CD4-positive, alpha-beta memory T cell (primary cell): ENCODE measurements around the gene MGAT4A. TPM values are rescaled to one million over a fixed set of nuclear protein-coding genes. Genes with fewer than 3 reads are reported as not detected.

Experiments
- CTCF ChIA-PET: fragments of 350-600 bp; sonication (Branson Sonifier 250); formaldehyde crosslinking; loops from one replicate; lab custom pipeline; 2021; ENCODE audit warnings: inconsistent platforms; ENCODE audit not compliant: partially characterized antibody; lab: Charles Lee
- POLR2A ChIA-PET: fragments of 350-600 bp; sonication (Branson Sonifier 250); formaldehyde crosslinking; loops from one replicate; lab custom pipeline; 2021; ENCODE audit not compliant: partially characterized antibody; lab: Charles Lee
- DNase-seq, 5 donors: peaks; one replicate each; pipeline versions ENCODE4 v3.0.0 to v3.0.0-alpha.2; 2020 to 2022; ENCODE audit warnings: mixed read lengths in 1 of 5
- H3K27ac ChIP-seq: one replicate; pipeline ENCODE4 v1.7.0; 2013; ENCODE audit warnings: low read depth, low read length
- H3K27me3 ChIP-seq: 2 replicates; pipeline ENCODE4 v1.7.0; 2013; ENCODE audit warnings: mild to moderate bottlenecking, low read length, moderate library complexity; ENCODE audit not compliant: insufficient read depth
- H3K36me3 ChIP-seq: 2 replicates; pipeline ENCODE4 v1.7.0; 2013; ENCODE audit warnings: mild to moderate bottlenecking, low read length, moderate library complexity; ENCODE audit not compliant: insufficient read depth
- H3K4me1 ChIP-seq: 2 replicates; pipeline ENCODE4 v1.7.0; 2013; ENCODE audit warnings: mild to moderate bottlenecking, low read length, moderate library complexity; ENCODE audit not compliant: insufficient read depth
- H3K4me3 ChIP-seq, 2 donors: one replicate each; pipeline ENCODE4 v1.7.0; 2013; ENCODE audit warnings: low read length in 2 of 2, mild to moderate bottlenecking in 1 of 2
- H3K9me3 ChIP-seq, 2 donors: one replicate each; pipeline ENCODE4 v1.7.0; 2013; ENCODE audit warnings: low read length in 2 of 2, control low read depth in 1 of 2; ENCODE audit not compliant: control insufficient read depth in 1 of 2
- H3K27ac Mint-ChIP-seq, 7 donors: one replicate each; pipeline ENCODE4 v1.8.0; 2020 to 2021; ENCODE audit warnings: mixed read lengths in 7 of 7, mild to moderate bottlenecking in 6 of 7, inconsistent platforms in 3 of 7, moderate library complexity in 3 of 7
- H3K27me3 Mint-ChIP-seq, 2 donors: one replicate each; pipeline ENCODE4 v1.8.0; 2020 to 2021; ENCODE audit warnings: mixed read lengths in 2 of 2
- H3K36me3 Mint-ChIP-seq, 2 donors: one replicate each; pipeline ENCODE4 v1.8.0; 2020 to 2021; ENCODE audit warnings: mixed read lengths in 2 of 2, inconsistent platforms in 1 of 2, mild to moderate bottlenecking in 1 of 2
- H3K4me1 Mint-ChIP-seq, 4 donors: one replicate each; pipeline ENCODE4 v1.8.0; 2020 to 2021; ENCODE audit warnings: mixed read lengths in 4 of 4, mild to moderate bottlenecking in 1 of 4
- H3K4me3 Mint-ChIP-seq, 8 donors: one replicate each; pipeline ENCODE4 v1.8.0; 2020 to 2021; ENCODE audit warnings: mixed read lengths in 8 of 8, mild to moderate bottlenecking in 7 of 8, moderate library complexity in 6 of 8, inconsistent platforms in 3 of 8
- H3K9me3 Mint-ChIP-seq, 8 donors: one replicate each; pipeline ENCODE4 v1.8.0; 2020 to 2021; ENCODE audit warnings: mixed read lengths in 8 of 8, mild to moderate bottlenecking in 5 of 8, inconsistent platforms in 3 of 8, moderate library complexity in 1 of 8
- intact Hi-C: fragments of 100-400 bp; cut with micrococcal nuclease; formaldehyde crosslinking; loops from one replicate; pipeline ENCODE4 v1.15.1; 2023
- polyA plus RNA-seq, 2 donors: library from polyadenylated mRNA; unstranded; fragments of 300-500 nt; fragmentation: Illumina TruSeq; gene quantifications; one replicate each; pipeline ENCODE4 v1.2.3, GENCODE V29; 2021
- total RNA-seq, 2 experiments: library from RNA; stranded (reverse); gene quantifications; one replicate each; pipeline ENCODE4 v1.2.3, GENCODE V29; 2021

MGAT4A gene
- total and polyA plus RNA-seq, 4 experiments from 2014 or later: 223 to 336 (median 263) TPM

DNA sequence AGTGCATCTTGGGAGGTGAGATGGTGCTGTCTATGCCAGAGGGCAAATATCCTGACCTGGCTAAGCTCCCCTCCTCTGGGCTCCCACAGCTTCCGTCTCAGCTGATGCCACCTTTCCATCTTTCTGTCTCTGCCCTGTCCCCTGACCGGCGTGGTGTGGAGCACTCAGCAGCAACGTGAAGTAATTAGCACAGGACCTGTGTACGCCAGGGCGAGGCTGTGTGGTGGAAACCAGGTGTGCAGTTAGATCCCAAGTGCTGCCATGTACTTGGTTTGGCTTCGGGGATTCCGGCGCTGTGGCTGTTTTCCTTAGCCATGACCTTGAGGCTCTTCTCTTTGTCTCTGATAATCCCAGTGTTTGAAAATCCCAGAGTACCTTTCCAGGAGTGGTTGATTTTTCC lies 159.1 kb downstream of the MGAT4A start:
- CTCF ChIA-PET: no interaction called here
- peaks cover 57 to 85% of the 10 kb centered on the region in 2 donors for H3K36me3 Mint-ChIP-seq
- no peak overlapping the region for H3K27ac Mint-ChIP-seq
- peaks cover 0 to 2% (median 0%) of the 10 kb centered on the region in 8 donors for H3K9me3 Mint-ChIP-seq
- Histone ChIP-seq H3K4me3 (no peak overlapping the region), H3K36me3 (peaks cover 94% of the 10 kb centered on the region), H3K9me3 (no peaks in the 10 kb centered on the region), H3K27me3 (no peaks in the 10 kb centered on the region), H3K27ac (no peak overlapping the region), H3K4me1 (no peaks in the 10 kb centered on the region)
- H3K4me1 Mint-ChIP-seq: peaks cover 0 to 4% (median 2%) of the 10 kb centered on the region in 4 donors
- POLR2A ChIA-PET: no interaction called here
- intact Hi-C loops: no loop called here
- no peak for DNase-seq
- H3K4me3 Mint-ChIP-seq: no peak overlapping the region
- no peaks in the 10 kb centered on the region for H3K27me3 Mint-ChIP-seq

DNA sequence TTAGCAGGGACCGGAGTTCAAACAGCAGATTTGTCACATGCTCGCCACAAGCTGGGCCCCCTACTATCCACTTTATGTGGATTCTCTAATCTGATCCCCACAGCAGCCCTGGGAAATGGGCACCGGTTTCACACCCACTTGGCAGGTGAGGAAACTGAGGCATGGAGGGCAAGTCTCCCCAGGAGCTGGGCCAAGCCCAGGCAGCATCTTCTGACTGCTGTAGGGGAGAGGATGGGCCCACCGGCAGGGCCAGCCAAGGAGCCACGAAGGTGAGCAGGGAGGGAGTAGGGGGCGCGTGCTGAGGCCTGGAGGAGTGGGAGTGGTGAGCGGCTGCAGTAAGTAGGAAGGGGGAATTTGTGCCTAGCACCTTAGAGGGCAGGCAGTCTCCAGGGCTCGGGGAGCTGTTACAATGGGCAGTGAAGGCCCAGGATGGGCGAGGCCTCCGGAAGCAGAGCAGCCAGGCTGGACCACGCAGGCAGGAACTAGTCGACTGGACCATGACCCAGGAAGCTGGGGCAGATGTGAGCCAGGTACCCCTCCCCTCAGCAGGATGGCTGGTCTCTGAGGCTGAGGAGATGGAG lies 159.7 kb downstream of the MGAT4A start:
- peak overlapping the region in 1 of 7 donors; percentile 42 for H3K27ac Mint-ChIP-seq
- ChIA-PET CTCF (interaction anchor here (3.5 kb wide), 1 partner anchor 12 kb away, joined by 11 read pairs; no protein-coding TSS in a partner anchor), POLR2A (no interaction called here)
- no peak overlapping the region for H3K4me3 ChIP-seq
- no peaks in the 10 kb centered on the region for H3K9me3 ChIP-seq
- no peak overlapping the region for H3K27ac ChIP-seq
- peaks cover 0 to 2% (median 0%) of the 10 kb centered on the region in 8 donors for H3K9me3 Mint-ChIP-seq
- H3K27me3 Mint-ChIP-seq: no peaks in the 10 kb centered on the region
- no peaks in the 10 kb centered on the region for H3K27me3 ChIP-seq
- H3K4me3 Mint-ChIP-seq: no peak overlapping the region
- H3K4me1 Mint-ChIP-seq: peaks cover 0 to 8% (median 4%) of the 10 kb centered on the region in 4 donors
- H3K36me3 Mint-ChIP-seq: peaks cover 57 to 86% of the 10 kb centered on the region in 2 donors
- DNase-seq: no peak
- H3K4me1 ChIP-seq: no peaks in the 10 kb centered on the region
- intact Hi-C loops: no loop called here
- peaks cover 94% of the 10 kb centered on the region for H3K36me3 ChIP-seq

DNA sequence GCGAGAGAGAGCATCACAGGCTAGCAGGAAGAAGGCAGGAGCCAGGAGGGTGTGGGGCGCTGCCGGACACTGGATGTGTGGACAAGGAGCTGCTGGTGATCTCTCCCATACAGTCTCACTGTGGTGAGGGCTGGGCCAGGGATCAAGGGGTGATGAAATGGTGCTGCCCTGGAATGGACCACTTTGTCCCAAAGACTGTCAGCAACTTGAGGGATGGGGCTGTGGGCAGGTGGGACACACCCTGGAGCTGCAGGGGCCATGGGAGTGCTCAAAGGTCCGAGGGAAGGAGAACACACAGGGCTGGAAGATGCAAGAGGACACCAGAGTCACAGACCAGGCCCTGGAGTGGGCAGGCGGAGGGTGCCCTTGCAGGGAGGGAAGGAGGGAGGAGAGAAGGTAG lies 160.6 kb downstream of the MGAT4A start:
- ChIA-PET CTCF (interaction anchor here (1.2 to 3.5 kb wide), 3 partner anchors 11 to 39 kb away, joined by 3 to 11 read pairs (median 3); no protein-coding TSS in a partner anchor), POLR2A (no interaction called here)
- H3K4me1 Mint-ChIP-seq: peaks cover 0 to 9% (median 4%) of the 10 kb centered on the region in 4 donors
- no peaks in the 10 kb centered on the region for H3K27me3 Mint-ChIP-seq
- DNase-seq: no peak
- H3K9me3 ChIP-seq: no peaks in the 10 kb centered on the region
- peak overlapping the region in 5 of 7 donors; percentile 4 to 86 (median 75) for H3K27ac Mint-ChIP-seq
- peaks cover 0 to 2% (median 0%) of the 10 kb centered on the region in 8 donors for H3K9me3 Mint-ChIP-seq
- intact Hi-C loops: no loop called here
- H3K4me3 ChIP-seq: no peak overlapping the region
- no peaks in the 10 kb centered on the region for H3K4me1 ChIP-seq
- H3K36me3 ChIP-seq: peaks cover 94% of the 10 kb centered on the region
- H3K4me3 Mint-ChIP-seq: peak overlapping the region in 1 of 8 donors; percentile 41
- no peak overlapping the region for H3K27ac ChIP-seq
- peaks cover 54 to 86% of the 10 kb centered on the region in 2 donors for H3K36me3 Mint-ChIP-seq
- no peaks in the 10 kb centered on the region for H3K27me3 ChIP-seq

DNA sequence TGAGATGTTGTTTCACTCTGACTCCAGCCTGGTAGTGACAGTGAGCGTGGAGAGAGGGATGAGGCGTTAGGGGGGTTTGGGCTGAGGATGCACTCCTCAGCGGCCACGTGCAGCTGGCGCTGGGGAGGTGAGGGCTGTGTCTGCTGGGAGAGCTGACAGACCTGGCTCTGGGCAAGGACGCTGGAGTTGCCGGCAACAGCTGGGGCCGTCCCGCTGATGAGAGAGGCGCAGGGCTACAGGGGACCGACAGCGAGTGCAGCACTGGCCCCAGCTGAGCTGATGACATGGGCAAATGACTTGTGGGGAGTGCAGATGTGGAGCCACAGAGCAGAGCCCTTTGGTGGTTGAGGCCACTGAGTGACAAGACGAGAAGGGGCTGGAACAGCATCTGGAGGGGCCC lies 161.0 kb downstream of the MGAT4A start:
- Mint-ChIP-seq H3K27me3 (no peaks in the 10 kb centered on the region), H3K9me3 (peaks cover 0 to 2% (median 0%) of the 10 kb centered on the region in 8 donors), H3K36me3 (peaks cover 56 to 86% of the 10 kb centered on the region in 2 donors), H3K27ac (peak overlapping the region in 5 of 7 donors; percentile 13 to 86 (median 52)), H3K4me3 (no peak overlapping the region), H3K4me1 (peaks cover 0 to 9% (median 4%) of the 10 kb centered on the region in 4 donors)
- Histone ChIP-seq H3K27me3 (no peaks in the 10 kb centered on the region), H3K4me1 (no peaks in the 10 kb centered on the region), H3K4me3 (no peak overlapping the region), H3K9me3 (no peaks in the 10 kb centered on the region), H3K36me3 (peaks cover 94% of the 10 kb centered on the region), H3K27ac (no peak overlapping the region)
- CTCF ChIA-PET: interaction anchor here (1.2 to 3.5 kb wide), 5 partner anchors 10 to 89 kb away, joined by 3 to 11 read pairs (median 3); no protein-coding TSS in a partner anchor
- DNase-seq: no peak
- POLR2A ChIA-PET: no interaction called here
- intact Hi-C loops: loop anchor here (1.0 to 10.0 kb wide), 3 partner anchors 75 to 496 kb away; no protein-coding TSS in a partner anchor

DNA sequence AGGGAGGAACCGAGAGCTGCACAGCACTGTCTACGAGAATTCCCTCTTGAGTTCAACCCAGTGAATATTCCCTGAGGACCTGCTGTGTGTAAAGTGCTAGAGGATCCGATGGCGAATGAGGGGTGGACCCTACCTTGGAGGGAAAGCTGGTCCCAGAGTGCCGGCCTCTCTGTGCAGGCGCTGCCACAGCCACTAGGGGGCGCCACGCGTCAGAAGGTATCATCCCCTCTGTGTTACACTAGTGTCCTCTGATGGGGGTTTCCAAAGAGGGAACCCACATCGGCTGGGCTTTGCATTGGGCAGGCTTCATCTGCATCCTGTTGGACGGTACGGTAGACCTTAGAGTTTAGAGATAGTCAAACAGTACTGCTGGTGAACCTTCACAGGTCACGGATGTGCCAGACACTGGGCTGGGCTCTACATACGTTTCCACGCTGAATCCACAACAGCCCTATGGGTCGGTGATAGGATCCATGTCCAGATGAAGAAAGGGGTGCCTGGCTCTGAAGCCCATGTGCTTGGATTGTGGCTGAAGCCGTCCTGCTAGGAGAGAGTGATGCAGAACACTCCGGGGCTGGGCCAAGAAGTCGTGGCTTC lies 161.6 kb downstream of the MGAT4A start:
- peak overlapping the region; percentile 7 for H3K27ac ChIP-seq
- Mint-ChIP-seq H3K36me3 (peaks cover 57 to 83% of the 10 kb centered on the region in 2 donors), H3K4me3 (peak overlapping the region in 1 of 8 donors; percentile 18), H3K9me3 (peaks cover 0 to 2% (median 0%) of the 10 kb centered on the region in 8 donors), H3K27ac (peak overlapping the region in 6 of 7 donors; percentile 32 to 75 (median 44)), H3K4me1 (peaks cover 0 to 9% (median 4%) of the 10 kb centered on the region in 4 donors), H3K27me3 (no peaks in the 10 kb centered on the region)
- H3K9me3 ChIP-seq: no peaks in the 10 kb centered on the region
- peaks cover 97% of the 10 kb centered on the region for H3K36me3 ChIP-seq
- H3K27me3 ChIP-seq: no peaks in the 10 kb centered on the region
- no peak overlapping the region for H3K4me3 ChIP-seq
- POLR2A ChIA-PET: interaction anchor here (1.0 kb wide), 1 partner anchor 37 kb away, joined by 3 read pairs; no protein-coding TSS in a partner anchor
- intact Hi-C loops: loop anchor here (1.0 to 10.0 kb wide), 3 partner anchors 76 to 497 kb away; no protein-coding TSS in a partner anchor
- no peaks in the 10 kb centered on the region for H3K4me1 ChIP-seq
- CTCF ChIA-PET: interaction anchor here (0.7 to 3.5 kb wide), 25 partner anchors 10 to 497 kb away, joined by 3 to 11 read pairs (median 3); no protein-coding TSS in a partner anchor
- peak; percentile 47 to 60 (median 53) for DNase-seq

Other genes with a start within 250 kb of the MGAT4A start
- gene COA5, start 122.6 kb downstream of the MGAT4A start, total RNA-seq: 10 to 100 TPM; 51.3 to 52.4 TPM
- gene COA5, start 122.6 kb downstream of the MGAT4A start, polyA plus RNA-seq: 10 to 100 TPM; 32.4 to 40.8 TPM
- 10 to 100 TPM; 43.5 to 47.2 TPM for gene UNC50, start 122.5 kb downstream of the MGAT4A start, total RNA-seq
- 10 to 100 TPM; 41.8 to 48.8 TPM for gene UNC50, start 122.5 kb downstream of the MGAT4A start, polyA plus RNA-seq
- gene CRACDL, start 205.1 kb upstream of the MGAT4A start, total RNA-seq: 1 to 10 TPM; 1.1 to 1.2 TPM
- 1 to 10 TPM in 1 of 2 donors, under 1 TPM in 1; 0.25 to 1.3 TPM for gene CRACDL, start 205.1 kb upstream of the MGAT4A start, polyA plus RNA-seq